Astrocyte of the cerebellum (primary cell): ENCODE measurements around the gene RRP1.

Source experiments
- DNase-seq: peaks from one replicate; pipeline ENCODE4 v3.0.0-alpha.2; 2011; ENCODE audit warnings: low read depth
- H3K4me3 ChIP-seq: 2 replicates; pipeline ENCODE4 v1.5.1; 2011; ENCODE audit warnings: mild to moderate bottlenecking, low read depth, low read length, moderate library complexity
- CTCF ChIP-seq: IDR thresholded peaks from 2 replicates; pipeline ENCODE4 v1.5.1; 2012; ENCODE audit warnings: low read length, low read depth, moderate library complexity, mild to moderate bottlenecking; ENCODE audit errors: missing control alignments
- in situ Hi-C: cut with HindIII; loops from 2 replicates; pipeline ENCODE4 v1.10.0; 2017; ENCODE audit warnings: low sequenced_read_pairs

The RRP1 gene

GRCh38 chr21:43799301-43799840 lies 10.0 kb downstream of the RRP1 start:
- no peak overlapping the region for H3K4me3 ChIP-seq
- TF ChIP-seq CTCF = no peak
- in situ Hi-C loops = no loop called here
- no peak for DNase-seq

GRCh38 chr21:43800124-43800523 lies 10.7 kb downstream of the RRP1 start:
- in situ Hi-C loops = no loop called here
- DNase-seq = no peak
- TF ChIP-seq CTCF = no peak
- H3K4me3 ChIP-seq = no peak overlapping the region

- no peak overlapping the region for H3K4me3 ChIP-seq
- in situ Hi-C loops = no loop called here
- no peak for DNase-seq
- no peak for TF ChIP-seq CTCF
These were observed 11.2 kb downstream of the RRP1 start for GRCh38 chr21:43800566-43800965.

GRCh38 chr21:43801006-43801783 lies 11.8 kb downstream of the RRP1 start:
- no peak overlapping the region for H3K4me3 ChIP-seq
- no peak for DNase-seq
- no peak for TF ChIP-seq CTCF
- in situ Hi-C loops = no loop called here

- H3K4me3 ChIP-seq = no peak overlapping the region
- DNase-seq = no peak
- TF ChIP-seq CTCF = no peak
- in situ Hi-C loops = no loop called here
These were observed 13.4 kb downstream of the RRP1 start for GRCh38 chr21:43802713-43803313.

- DNase-seq = no peak
- in situ Hi-C loops = no loop called here
- no peak for TF ChIP-seq CTCF
- H3K4me3 ChIP-seq = no peak overlapping the region
These were observed 14.4 kb downstream of the RRP1 start for GRCh38 chr21:43803558-43804300.
